Stimulated activated CD4-positive, alpha-beta T cell treated with anti-CD3 and anti-CD28 coated beads, Interleukin-15, amount 100 ng/mL, for 48 hours (primary cell): ENCODE data around the gene RFC3.

ENCODE experiments used
- DNase-seq, 2 donors: peaks; one replicate each; pipeline ENCODE4 v3.0.0-alpha.2; 2020; ENCODE audit warnings: low read depth in 2 of 2

The RFC3 gene

DNA sequence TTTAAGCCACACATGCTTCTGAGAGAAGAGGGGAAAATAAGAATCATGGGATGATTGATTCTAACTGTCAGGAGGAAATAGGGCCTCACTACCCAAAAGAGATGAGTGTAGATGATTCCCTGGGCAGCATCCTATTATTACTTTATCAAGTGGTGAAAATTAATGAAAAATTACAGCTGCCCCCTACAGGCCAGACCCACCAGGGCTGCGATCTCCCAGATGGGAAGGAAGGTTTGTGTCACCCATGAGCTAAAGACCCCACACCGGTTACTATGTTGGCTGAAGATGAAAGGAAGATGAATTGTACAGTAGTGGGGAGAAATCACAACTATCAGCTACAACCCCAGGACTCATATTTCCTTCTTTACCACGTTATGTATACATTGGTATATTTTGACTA lies 49.5 kb downstream of the RFC3 start:
- DNase-seq: no peak

DNA sequence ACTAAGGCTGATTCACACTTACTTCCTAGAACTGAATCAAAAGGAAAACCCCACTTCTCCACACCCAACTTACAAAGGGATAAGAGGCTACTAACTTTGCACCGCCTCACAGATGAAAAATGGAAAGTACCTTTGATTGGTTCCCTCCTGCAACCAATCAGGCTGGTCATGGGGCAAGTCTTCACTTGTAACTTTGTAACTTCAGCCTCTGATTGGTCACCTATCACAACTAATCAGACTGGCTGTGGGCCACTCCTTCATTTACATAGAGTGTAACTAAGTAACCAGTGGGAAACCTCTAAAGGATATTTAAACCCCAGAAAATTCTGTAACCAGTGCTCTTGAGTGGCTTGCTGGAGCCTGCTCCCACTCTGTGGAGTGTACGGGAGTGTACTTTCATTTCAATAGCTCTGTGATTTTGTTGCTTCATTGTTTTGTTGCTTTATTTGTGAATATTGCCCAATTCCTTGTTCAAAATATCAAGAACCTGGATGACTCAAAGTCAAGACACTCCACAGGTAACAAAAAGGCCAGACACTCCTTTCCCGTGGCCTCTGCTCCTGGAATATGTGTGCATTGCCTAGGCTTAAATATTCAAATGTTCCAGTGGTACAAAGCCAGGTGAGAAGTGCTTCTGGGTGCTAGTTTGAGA lies 50.5 kb downstream of the RFC3 start:
- no peak for DNase-seq

DNA sequence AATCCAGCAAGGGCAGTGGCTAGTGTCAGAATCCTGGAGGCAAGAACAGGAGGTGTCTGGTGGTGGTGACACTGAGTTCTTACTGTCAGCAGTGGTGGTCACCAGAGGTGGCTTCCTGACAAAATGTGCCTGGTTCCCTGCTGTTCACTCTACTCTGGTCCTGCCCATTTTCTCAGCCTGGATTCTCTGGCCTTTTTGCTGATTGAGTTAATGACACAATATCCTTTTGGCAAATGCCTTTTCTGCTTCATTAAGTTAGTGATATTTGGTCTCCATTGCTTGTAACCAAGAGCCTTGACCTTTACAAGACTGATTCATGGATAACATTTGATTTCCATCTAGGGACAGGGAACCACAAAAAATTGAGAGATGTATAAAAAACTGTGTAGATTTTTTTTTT lies 51.1 kb downstream of the RFC3 start:
- DNase-seq: no peak

DNA sequence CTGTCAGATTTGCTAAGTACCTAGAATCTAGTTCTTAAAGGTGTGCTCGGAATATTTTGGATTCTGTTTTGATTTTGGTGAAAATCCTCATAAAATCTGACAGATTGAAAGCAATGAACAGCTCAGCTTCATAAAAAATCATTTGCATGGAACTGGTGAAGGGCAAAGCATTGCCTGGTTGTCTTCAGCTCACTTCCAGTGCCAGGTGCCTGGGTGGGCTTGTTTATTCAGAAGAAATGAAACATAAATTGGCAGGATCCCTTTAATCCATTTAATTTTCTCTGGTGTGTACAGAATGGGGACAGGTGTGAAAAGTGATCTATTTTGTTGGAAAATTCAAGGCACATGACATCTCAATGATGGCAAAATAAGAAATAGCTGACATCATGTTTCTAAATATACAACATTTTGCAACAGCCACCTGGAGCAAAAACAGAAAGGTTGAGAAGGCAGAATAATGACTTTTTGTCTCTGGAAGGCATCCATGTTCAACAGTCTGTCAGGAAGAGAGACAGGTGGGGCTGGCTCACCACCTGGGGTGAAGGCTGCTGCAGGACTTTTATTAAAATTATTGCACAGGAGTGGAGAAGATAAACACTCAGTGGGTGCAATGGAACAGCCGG lies 52.2 kb downstream of the RFC3 start:
- DNase-seq: no peak

DNA sequence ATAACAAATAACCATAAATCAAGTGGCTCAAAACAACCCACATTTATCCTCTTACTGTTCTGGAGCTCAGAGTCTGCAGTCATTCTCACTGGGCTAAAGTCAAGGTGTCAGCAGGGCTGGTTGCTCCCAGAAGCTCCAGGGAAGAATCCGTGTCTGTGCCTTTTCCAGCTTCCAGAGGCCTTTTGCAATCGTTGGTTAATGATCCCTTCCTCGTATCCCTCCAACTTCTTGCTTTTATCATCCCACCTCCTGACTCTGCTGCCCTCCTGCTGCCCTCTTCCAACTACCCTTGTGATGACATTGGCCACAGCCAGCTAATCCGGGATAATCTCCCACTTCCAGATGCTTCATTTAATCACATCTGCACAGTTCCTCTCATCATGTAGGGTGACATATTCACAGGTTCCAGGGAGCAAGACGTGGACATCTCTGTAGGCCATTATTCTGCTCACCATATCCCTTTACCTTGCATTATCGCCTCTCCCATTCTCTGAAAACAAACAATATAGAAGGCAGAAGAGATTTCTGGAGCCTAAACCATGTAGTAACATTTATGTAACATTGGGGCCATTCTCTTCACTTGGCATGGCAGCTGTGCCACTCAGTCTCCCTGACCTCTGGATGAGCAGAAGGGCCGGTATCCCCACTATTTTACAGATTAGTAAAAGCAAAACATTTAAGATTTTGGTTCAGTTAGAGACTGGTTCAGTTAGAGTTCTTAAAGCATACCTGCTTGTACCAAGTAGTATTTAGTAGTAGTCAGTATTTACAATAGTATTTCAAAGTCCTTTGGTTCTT lies 53.5 kb downstream of the RFC3 start:
- DNase-seq: no peak

DNA sequence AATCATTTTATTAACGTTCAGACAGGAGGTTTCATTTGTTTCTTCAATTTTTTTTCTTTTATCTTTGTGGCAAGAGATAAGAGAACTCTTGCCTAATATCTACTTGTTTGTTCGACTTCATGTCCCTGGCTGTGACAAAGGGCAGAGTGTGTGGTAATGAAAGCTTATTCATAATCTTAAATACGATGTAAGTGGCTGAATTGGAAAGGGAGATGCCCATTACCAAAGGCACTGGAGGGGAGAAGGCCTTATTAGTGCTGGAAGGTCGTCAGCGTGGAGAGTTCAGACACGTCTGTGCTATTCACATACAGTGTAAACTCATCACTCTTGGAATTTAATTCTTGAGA lies 54.0 kb downstream of the RFC3 start:
- DNase-seq: no peak

DNA sequence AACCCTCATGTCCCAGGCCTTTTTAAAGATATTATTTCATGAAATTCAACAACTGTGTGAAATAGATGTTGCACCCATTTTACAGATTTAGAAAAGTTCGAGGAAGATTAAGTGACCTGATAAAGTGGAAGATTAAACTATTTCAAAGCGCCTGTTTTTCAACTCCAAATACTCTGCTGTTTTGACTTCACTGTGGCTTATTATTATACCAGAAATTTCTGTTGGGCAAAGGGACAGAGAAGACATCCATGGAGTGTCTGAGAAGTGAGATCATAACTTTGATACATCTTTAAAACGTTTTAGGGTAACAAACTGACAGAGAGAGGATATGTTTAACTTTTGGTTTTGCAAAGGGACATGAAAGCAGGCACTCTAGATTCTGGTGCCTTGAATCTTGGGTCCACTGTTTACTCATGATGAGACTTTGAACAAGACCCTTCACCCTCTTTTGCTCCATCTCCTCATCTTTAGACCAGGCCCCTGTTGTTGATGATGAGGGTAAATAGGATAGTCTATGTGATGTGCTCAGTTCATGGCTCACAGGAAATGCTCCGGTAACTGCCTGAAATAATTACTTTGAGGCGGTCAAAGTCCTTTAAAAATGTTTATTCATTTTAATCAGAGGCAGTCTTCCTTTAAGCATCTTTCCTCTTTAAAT lies 55.4 kb downstream of the RFC3 start:
- DNase-seq: no peak

DNA sequence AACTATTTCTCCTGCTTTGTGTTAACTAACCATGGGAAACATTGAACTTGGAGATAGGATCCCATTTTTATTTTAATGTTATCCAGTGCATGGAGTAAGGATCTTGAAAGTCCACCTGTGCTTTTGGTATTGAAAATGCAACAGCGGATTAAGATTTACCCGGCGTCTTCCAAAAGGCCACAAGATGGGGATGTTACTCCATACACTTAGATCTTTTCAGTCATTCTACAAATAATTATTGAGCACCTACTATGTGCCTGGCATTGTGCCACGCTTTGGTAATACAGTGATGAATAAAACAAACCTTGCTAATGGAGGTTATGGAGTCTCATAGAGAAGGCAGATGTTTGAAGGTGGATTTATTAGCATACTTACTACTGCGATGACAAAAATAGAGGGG lies 56.9 kb downstream of the RFC3 start:
- DNase-seq: no peak

DNA sequence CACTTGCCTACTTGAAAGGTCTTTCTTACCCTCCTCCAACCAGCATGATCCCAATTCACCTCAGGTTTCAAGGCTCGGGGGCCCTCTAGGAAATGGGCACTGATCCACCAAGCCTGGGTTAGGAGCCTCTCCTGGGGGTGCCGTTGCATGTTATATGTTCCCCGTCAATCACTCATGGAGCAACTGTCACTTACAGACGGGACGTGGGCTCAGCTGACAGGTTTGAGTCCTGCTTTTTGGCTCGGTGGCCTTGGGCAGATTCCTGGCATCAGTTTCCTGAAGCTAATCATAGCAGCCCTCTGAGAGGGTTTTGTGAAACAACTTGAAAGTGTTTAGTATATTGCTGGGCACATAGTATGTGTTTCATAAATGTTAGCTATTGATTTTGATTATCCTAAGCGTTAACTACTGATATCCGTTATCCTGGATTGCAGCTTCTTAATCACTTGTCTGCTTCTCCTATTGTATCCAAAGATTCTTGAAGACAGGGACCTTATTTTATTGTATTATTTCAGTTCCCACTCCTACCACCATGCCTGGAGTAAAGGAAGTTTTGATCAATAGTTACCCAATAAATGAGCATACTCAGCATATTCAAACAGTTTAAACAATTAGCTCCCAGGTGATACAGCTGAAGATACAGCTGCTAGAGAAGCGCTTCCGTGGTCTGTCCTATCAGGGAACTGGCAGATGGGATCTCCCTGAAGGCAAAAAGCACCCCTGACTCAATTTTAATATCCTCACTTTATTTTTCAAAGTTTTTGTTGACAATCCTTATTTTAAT lies 57.9 kb downstream of the RFC3 start:
- no peak for DNase-seq

DNA sequence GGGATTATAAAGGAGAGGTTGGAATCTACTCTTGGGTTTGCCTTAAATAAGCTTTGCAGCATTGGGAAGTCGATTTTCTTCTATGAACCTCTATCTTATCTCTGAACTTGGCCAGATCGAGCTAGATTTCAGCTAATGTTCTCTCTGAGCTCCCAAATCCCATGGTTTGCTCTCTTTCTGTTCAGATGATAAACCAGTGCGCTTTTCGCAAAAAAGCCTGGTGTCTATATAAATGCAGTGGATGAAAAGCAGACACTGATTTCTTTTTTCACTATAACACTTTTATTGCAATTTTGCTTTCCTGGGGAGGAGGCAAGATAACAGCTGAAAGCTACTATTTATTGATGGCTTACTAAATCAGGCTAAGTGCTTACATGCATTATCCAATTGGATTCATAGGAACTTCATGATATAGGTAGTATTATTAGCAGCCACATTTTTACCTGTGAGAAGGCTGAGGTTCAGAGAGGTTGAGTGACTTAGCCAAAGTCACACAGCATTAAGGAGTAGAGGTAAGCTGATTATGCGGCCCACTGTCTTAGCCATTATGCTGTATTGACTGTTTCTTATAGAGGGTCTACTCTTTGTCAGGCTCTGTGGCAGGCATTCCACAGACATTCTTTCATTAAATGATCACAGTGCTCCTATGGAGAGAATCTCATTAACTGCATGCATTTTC lies 58.9 kb downstream of the RFC3 start:
- no peak for DNase-seq

DNA sequence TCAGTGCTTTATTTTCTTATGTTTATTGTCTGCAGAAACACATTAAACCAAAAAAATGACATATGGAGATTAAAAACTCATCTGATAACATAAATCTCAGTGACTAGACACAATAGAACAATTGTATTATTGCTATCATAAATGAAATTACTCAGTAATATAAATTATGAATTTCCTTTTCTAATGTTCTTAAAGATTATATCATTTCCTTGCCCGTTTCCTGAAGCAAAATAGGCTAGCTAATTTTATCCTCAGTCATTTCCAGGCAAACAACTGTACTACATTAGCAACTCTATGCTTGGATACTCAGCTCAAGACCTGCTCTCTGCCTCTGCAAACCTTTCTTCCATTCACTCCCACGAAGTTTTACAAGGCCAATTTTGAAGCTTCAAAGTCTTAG lies 61.2 kb downstream of the RFC3 start:
- DNase-seq: no peak

DNA sequence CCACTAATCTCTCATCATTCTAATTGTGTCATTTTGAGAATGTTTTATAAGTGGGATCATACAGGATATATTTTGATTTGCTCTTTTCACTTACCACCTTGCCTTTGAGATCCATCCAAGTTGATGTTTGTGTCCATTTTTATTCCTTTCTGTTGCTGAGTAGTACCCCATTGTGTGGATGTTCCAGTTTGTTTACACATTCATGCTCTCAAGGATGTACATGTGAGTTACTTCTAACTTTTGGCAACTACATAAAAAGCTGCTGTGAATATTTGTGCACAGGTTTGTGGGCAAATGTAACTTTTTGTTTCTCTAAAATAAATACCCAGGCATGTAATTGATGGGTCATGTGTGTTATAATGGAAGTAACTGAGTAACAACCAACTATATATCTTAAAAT lies 64.9 kb downstream of the RFC3 start:
- no peak for DNase-seq

DNA sequence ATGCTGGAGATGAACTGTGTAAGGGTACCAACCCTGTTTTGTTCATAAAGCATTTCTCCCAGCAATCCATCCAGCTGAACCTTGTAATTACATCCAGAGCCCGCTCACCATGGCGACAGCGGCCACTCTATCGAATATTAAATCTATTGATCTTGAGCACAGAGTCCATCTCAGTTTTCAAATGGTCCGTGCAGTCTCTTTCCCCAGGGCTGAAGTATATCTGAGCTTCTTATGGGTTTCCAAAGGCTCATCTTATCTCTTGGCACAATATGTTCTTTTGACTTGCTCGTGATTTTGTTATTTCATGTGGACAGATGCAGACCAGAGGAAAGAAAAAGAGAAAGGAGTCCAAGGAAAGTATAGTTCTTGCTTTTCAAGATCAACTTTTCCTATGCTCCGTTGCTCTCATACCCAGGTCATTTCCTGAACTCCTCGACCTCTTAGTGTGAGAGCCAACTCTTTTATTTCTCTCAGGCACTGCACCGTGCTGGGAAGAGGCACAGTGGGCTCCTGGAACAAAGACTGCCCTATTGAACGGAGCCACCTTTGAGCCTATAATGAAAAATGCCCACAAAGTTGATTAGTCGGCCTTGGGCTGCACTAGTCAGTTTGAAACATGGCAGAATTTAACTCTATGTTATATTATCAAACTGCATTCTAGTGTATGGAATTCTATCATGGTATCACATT lies 66.7 kb downstream of the RFC3 start:
- no peak for DNase-seq
